HG02623 (cell line): ENCODE measurements around the gene ANKRD37.

Experiments used
- ATAC-seq: cut with Tn5 transposase; IDR thresholded peaks from one replicate; pipeline ENCODE4 v1.9.1; 2021; ENCODE audit warnings: moderate library complexity; ENCODE audit not compliant: unreplicated experiment

Gene ANKRD37

DNA sequence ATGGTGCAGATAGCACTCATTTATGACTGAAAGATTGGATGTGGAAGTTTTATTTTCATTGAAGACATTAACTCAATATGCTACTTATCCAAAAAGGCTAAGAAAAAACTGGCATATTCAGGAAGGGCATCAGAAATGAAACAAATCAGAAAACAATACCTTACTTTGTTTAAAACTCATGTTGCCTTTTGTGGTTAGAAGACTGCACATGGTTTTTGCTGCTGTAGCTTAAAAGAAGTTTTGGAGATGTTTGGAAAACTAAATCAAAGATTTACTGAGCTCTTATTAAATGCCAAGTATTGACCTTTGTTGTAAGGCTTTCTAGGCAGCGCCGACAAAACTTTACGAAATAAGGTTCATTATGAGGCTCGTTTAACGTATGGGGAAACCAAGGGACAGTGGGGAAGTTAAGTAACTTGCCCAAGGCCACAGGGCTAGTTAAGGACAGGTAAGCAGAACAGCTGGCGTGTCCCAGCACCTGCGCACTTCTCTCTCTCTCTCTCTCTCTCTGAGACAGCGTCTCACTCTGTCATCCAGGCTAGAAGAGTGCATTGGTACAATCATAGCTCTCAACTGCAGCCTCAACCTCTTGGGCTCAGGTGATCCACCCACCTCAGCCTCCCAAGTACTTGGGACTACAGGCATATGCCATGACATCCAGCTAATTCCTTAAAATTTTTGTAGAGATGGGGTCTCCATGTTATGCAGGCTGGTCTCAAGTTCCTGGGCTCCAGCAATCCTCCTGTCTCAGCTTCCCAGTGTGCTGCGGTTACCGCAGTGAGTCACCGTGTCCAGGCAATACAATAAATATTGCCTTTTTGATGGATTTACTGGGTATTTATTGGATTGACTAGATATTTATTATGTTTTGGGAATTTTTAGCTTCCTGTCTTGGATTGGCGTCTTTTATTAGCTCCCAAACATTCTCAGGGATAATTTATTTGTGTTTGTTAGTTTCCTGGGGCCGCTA, 17.0 kb upstream of the ANKRD37 start:
- no peak for ATAC-seq

GRCh38 chr4:185380320-185380719, 16.3 kb upstream of the ANKRD37 start:
- ATAC-seq, result no peak

DNA sequence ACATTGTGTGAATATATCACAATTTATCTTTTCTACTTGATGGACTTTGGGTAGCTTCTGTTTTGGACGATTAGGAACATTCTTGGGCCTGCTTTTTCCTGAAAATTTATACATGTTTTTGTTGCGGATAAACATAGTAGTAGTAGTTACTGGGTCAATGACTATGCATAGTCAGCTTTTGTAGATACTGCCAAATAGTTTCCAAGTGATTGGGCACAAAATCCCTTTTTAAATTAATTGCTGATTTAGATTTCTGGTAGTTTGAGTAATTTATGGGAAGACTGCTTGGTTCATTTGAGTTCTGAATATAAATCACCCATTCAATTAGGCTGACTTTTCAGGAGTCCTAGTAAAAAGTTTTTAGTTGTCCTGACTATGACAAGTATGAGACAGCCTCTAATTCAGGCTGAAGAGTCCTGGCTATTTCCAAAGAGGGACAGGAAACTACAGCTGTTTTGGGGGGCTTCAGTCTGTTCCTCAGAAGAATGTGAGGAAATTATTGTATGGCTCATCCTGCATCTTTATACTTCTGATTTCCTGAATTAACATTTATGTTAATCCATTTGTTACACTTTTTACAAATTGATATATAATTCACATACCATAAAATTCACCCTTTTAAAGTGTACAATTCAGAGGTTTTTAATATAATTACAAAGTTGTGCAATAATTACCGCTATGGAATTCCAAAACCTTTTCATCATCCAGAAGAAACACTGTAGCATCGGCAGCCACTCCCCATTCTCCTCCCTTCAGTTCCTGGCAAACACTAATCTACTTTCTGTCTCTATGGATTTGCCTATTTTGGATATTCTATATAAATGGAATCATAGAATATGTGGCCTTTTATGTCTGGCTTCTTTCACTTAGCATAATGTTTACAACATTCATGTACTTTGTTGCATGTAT, 15.1 kb upstream of the ANKRD37 start:
- no peak for ATAC-seq

- ATAC-seq, result no peak
Observed at GRCh38 chr4:185382754-185383153, 13.9 kb upstream of the ANKRD37 start.

GRCh38 chr4:185383451-185383850, 13.2 kb upstream of the ANKRD37 start:
- no peak for ATAC-seq

GRCh38 chr4:185384061-185384460, 12.6 kb upstream of the ANKRD37 start:
- ATAC-seq, result no peak

GRCh38 chr4:185384930-185385331, 11.7 kb upstream of the ANKRD37 start:
- ATAC-seq, result no peak

GRCh38 chr4:185387957-185388356, 8.7 kb upstream of the ANKRD37 start:
- no peak for ATAC-seq

- no peak for ATAC-seq
Observed at GRCh38 chr4:185390941-185391340, 5.7 kb upstream of the ANKRD37 start.

GRCh38 chr4:185392156-185392555, 4.5 kb upstream of the ANKRD37 start:
- no peak for ATAC-seq

DNA sequence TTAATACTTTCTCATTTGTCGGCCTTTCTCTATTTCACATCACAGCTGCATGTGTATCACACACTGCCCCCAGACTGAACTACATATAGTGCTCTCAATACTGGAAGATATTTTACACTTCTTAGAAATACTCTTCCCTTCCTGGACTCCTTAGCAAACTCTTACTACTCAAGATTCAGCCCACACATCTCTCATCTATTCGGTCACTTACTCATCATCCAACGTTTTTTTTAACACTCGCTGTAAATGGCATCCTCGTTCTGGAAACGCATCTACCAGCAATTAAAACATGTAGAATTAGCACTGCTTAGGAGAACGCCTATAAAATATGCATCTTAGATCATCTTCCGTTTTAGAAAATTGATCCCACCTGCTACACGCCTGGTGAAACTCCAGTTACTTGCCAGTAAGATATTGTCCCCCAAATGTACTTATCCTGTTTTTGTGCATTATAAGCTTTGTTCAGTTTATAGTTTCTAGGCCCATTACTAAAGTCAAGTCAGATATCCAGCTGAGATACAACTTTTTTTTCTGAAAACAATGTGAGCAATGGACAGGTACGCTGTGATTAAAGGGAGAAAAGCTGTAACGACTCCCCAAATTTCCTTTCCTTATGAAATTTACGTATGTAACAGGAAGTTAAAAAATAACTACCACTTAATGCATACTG, 1.9 kb upstream of the ANKRD37 start:
- no peak for ATAC-seq

GRCh38 chr4:185395238-185395955, 1.2 kb upstream of the ANKRD37 start, which contains the start of gene LRP2BP:
LRP2BP (minus strand) TSS chr4:185395924; CDS start chr4:185378186, 17,738 bp downstream.
- ATAC-seq, result no peak

DNA sequence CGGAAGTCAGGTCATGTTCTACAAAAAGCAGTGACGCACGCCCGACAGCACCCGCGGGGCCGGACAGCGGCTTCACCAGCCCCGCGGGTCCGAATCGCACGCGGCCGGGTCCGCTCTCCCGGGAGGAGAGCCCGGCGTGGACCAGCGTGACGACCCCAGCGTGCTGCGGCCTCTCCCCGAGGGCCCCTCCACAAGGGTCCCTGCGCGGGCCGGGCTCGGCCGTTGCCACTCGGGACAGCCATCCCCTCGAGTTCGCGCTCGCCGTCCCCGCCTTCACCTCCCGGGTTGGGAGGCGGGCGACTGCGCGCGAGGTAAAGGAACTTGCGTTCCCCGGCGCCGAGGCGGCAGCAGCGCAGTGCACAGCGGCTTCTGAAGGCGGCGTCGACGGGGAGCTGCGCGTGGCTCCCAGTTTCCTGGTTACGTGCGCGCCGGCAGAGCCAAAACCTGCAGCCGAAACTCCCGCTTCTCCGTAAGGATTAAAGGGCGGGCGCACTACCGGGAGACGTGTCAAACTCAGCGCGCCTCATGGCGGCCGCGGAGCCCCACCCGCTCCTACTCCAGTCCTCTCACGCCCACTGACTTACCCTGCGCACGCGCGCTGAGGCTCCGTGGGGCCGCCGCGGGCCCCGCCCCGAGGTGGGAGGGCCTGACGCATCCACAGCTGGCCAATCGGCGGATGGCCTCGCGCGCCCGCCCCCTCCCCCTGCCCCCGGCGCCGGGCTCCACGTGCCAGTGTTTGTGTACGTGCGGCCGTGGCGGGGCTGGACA, 501 bp upstream of the ANKRD37 start:
- ATAC-seq, result peak; percentile 77

DNA sequence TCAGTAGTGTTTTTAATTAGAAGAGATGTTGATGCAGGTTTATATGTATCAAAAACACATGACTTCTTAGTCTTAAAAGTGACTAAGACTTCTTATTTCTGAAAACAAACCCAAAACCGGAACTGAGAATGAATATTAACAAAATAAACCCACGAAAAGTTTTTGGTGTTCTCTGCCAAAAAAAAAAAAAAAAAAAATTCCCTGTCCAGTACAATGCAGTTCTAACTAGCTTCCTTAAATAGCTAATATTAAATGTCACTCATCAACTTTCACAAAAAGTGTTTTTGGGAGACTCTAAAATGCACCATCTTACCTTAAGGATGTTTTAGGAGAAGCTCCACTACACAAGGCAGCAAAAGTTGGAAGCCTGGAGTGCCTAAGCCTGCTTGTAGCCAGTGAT, 2.0 kb downstream of the ANKRD37 start:
- ATAC-seq, result no peak

DNA sequence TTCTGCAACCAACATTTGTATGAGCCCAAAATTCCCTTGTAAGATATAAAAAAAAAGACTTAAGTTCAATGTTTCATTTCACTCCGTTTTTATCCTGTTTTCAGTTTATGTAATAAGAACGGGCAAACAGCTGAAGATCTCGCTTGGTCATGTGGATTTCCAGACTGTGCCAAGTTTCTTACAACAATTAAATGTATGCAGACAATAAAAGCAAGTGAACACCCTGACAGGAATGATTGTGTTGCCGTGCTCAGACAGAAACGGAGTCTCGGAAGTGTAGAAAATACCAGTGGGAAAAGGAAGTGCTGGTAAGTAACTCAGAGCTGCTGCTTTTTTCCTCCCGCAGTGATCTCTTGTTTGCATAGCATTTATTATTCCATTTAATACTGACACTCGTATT, 2.8 kb downstream of the ANKRD37 start:
- ATAC-seq, result no peak

DNA sequence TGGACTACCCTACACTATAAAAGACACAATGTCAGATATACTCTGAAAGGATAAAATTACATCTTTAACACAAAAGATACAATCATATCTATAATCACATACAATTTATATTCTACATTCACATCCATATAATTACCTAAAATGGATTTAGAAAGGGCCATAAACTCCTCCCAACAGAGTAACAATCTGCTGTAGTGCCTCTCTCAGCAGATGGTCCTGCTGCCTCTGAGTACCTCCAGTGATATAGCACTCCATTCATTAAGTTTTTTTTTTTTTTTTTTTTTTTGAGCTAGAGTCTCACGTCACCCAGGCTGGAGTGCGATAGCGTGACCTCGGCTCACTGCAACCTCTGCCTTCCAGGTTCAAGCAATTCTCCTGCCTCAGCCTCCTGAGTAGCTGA, 7.4 kb downstream of the ANKRD37 start:
- no peak for ATAC-seq

- peak; percentile 54 for ATAC-seq
Observed at GRCh38 chr4:185405296-185405999, 8.8 kb downstream of the ANKRD37 start.

DNA sequence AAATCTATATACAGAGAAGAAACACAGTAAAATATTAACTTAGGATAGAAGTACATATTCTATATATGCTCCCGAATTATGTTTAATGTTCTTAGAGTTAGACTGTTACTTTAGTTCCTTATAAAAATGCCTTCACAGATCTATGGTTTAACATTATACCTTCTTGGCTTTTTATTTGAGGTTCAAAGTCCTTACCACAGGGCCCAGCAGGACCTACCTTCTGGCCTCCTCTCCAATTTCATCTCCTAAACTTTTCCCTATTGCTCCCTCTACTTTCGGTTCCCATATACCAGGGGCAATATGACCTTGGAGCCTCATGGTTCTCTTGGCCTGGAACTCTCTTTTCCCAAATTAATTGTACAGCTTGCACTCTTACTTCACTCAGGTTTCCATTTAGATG, 11.8 kb downstream of the ANKRD37 start:
- no peak for ATAC-seq

- no peak for ATAC-seq
Observed at GRCh38 chr4:185411849-185412248, 15.2 kb downstream of the ANKRD37 start.
